Stimulated activated CD4-positive, alpha-beta T cell treated with anti-CD3 and anti-CD28 coated beads, TNF-alpha, amount 100 ng/mL, for 4 hours (primary cell): Measurements from ENCODE around the gene MED12L.

Experiments
- DNase-seq, 3 experiments: peaks; one replicate each; pipeline ENCODE4 v3.0.0-alpha.2; 2020; ENCODE audit warnings: low read depth in 3 of 3

MED12L gene

GRCh38 chr3:151452841-151453240, 367.4 kb downstream of the MED12L start:
- DNase-seq: no peak

- DNase-seq: no peak
Measured at GRCh38 chr3:151456065-151456464, 370.6 kb downstream of the MED12L start.

- no peak for DNase-seq
Measured at GRCh38 chr3:151459358-151459757, 373.9 kb downstream of the MED12L start.

- no peak for DNase-seq
Measured at GRCh38 chr3:151460228-151460627, 374.8 kb downstream of the MED12L start.

GRCh38 chr3:151460774-151461450, 375.4 kb downstream of the MED12L start, which contains the start of gene IGSF10:
Gene IGSF10, minus strand, starts transcription at chr3:151461061. Its CDS starts 2,352 bp downstream, at chr3:151458709.
- DNase-seq: no peak

GRCh38 chr3:151462278-151462780, 376.9 kb downstream of the MED12L start:
- no peak for DNase-seq

GRCh38 chr3:151462991-151463390, 377.5 kb downstream of the MED12L start:
- no peak for DNase-seq

GRCh38 chr3:151467069-151467468, 381.6 kb downstream of the MED12L start:
- no peak for DNase-seq

- DNase-seq: no peak
Measured at GRCh38 chr3:151468284-151468917, 382.9 kb downstream of the MED12L start.

GRCh38 chr3:151476344-151477018, 391.0 kb downstream of the MED12L start:
- no peak for DNase-seq

GRCh38 chr3:151477591-151478334, 392.3 kb downstream of the MED12L start:
- no peak for DNase-seq

GRCh38 chr3:151478335-151478697, 392.9 kb downstream of the MED12L start:
- no peak for DNase-seq

- no peak for DNase-seq
Measured at GRCh38 chr3:151479452-151479851, 394.0 kb downstream of the MED12L start.

GRCh38 chr3:151480492-151480891, 395.0 kb downstream of the MED12L start:
- DNase-seq: no peak

- no peak for DNase-seq
Measured at GRCh38 chr3:151483488-151483887, 398.0 kb downstream of the MED12L start.

- no peak for DNase-seq
Measured at GRCh38 chr3:151483961-151484520, 398.6 kb downstream of the MED12L start.
